Gastroesophageal sphincter (tissue), 4 donors: ENCODE results near the gene C10orf71. TPM values are rescaled to one million over a fixed set of nuclear protein-coding genes. Genes with fewer than 3 reads are reported as not detected.

Source experiments
- ATAC-seq: fragments of 150-250 bp; one replicate; pipeline ENCODE4 v1.9.1; 2016; ENCODE audit warnings: mild to moderate bottlenecking, moderate library complexity
- H3K27ac ChIP-seq, 4 donors: fragments of 200-600 bp; sonication (generic) in 3 of 4; 1 replicate in 3 of 4; 2 replicates in 1 of 4; pipeline ENCODE4 v1.5.1; 2016 to 2019
- H3K27me3 ChIP-seq: fragments of 200-600 bp; sonication (generic); one replicate; pipeline ENCODE4 v1.5.1; 2019
- H3K36me3 ChIP-seq, 2 donors: fragments of 200-600 bp; sonication (generic); one replicate each; pipeline ENCODE4 v1.5.1; 2019; ENCODE audit warnings: control low read depth in 1 of 2
- H3K4me1 ChIP-seq, 3 donors: fragments of 200-600 bp; sonication (generic); 1 replicate in 2 of 3; 2 replicates in 1 of 3; pipeline ENCODE4 v1.5.1; 2016 to 2019; ENCODE audit warnings: control low read depth in 2 of 3
- H3K4me3 ChIP-seq, 2 donors: fragments of 200-600 bp; sonication (generic); one replicate each; pipeline ENCODE4 v1.5.1; 2019; ENCODE audit warnings: mild to moderate bottlenecking in 1 of 2, moderate library complexity in 1 of 2
- H3K9me3 ChIP-seq, 3 donors: fragments of 200-600 bp; sonication (generic); one replicate each; pipeline ENCODE4 v1.5.1; 2017 to 2019; ENCODE audit warnings: control low read depth in 2 of 3
- CTCF ChIP-seq, 4 experiments: fragments of 200-600 bp in 2 of 4; fragments of 450-650 bp in 2 of 4; sonication (generic) in 1 of 4; IDR thresholded peaks; one replicate each; pipeline ENCODE4 v1.5.1; 2017 to 2019; ENCODE audit warnings: antibody characterized with exemption in 4 of 4, mild to moderate bottlenecking in 2 of 4, moderate library complexity in 2 of 4
- EP300 ChIP-seq: sonication (generic); formaldehyde crosslinking; IDR thresholded peaks from one replicate; pipeline ENCODE4 v1.6.1; 2017; ENCODE audit warnings: antibody characterized with exemption, mild to moderate bottlenecking
- POLR2A ChIP-seq, 2 donors: fragments of 450-650 bp; IDR thresholded peaks; one replicate each; pipeline ENCODE4 v1.6.1; 2017; ENCODE audit warnings: antibody characterized with exemption in 2 of 2, mild to moderate bottlenecking in 2 of 2, moderate library complexity in 1 of 2
- POLR2AphosphoS5 ChIP-seq: sonication (generic); formaldehyde crosslinking; IDR thresholded peaks from one replicate; pipeline ENCODE4 v1.6.1; 2017; ENCODE audit warnings: antibody characterized with exemption
- WGBS, 2 donors: methylation state at CpG; one replicate each; pipeline ENCODE4 v1.1.5; 2018; ENCODE audit warnings: low coverage in 1 of 2; 5-methylcytosine and 5-hydroxymethylcytosine counted together
- total RNA-seq, 4 donors: library from RNA; depleted of rRNA; stranded (reverse); fragments of >200 nt; gene quantifications; one replicate each; pipeline ENCODE4 v1.1.0, GENCODE V29; 2016

C10orf71 gene
- total RNA-seq, 4 donors from 2014 or later, result 0.08 to 0.27 TPM; not detected in 2

GRCh38 chr10:49347342-49347741, 48.4 kb downstream of the C10orf71 start:
- H3K4me3 ChIP-seq, result no peak overlapping the region
- H3K36me3 ChIP-seq, result no peaks in the 10 kb centered on the region
- H3K9me3 ChIP-seq, result peaks cover 0 to 26% (median 0%) of the 10 kb centered on the region in 3 donors
- H3K27me3 ChIP-seq, result peaks cover 8% of the 10 kb centered on the region
- 87% methylated on average over 4 of the region's 4 CpGs; no CpG with 5 or more reads in 1 of the 2 donors for WGBS, 2 donors
- TF ChIP-seq CTCF (IDR thresholded peaks at IDR 0.05) (no peak), POLR2A (IDR thresholded peaks at IDR 0.05) (no peak), EP300 (no peak), POLR2AphosphoS5 (no peak)
- H3K27ac ChIP-seq, result no peak overlapping the region
- no peak for ATAC-seq
- no peaks in the 10 kb centered on the region for H3K4me1 ChIP-seq

GRCh38 chr10:49347827-49348226, 48.9 kb downstream of the C10orf71 start:
- H3K4me3 ChIP-seq, result no peak overlapping the region
- 40 to 100% methylated on average over 1 of the region's 3 CpGs for WGBS, 2 donors
- H3K27ac ChIP-seq, result no peak overlapping the region
- TF ChIP-seq POLR2AphosphoS5 (no peak), EP300 (no peak), POLR2A (IDR thresholded peaks at IDR 0.05) (no peak), CTCF (IDR thresholded peaks at IDR 0.05) (no peak)
- H3K9me3 ChIP-seq, result peaks cover 0 to 26% (median 0%) of the 10 kb centered on the region in 3 donors
- ATAC-seq, result no peak
- H3K27me3 ChIP-seq, result peaks cover 8% of the 10 kb centered on the region
- H3K4me1 ChIP-seq, result no peaks in the 10 kb centered on the region
- H3K36me3 ChIP-seq, result no peaks in the 10 kb centered on the region

- no peak for ATAC-seq
- peaks cover 0 to 26% (median 0%) of the 10 kb centered on the region in 3 donors for H3K9me3 ChIP-seq
- H3K27ac ChIP-seq, result no peak overlapping the region
- no peaks in the 10 kb centered on the region for H3K4me1 ChIP-seq
- H3K4me3 ChIP-seq, result no peak overlapping the region
- TF ChIP-seq POLR2AphosphoS5 (no peak), EP300 (no peak), CTCF (IDR thresholded peaks at IDR 0.05) (no peak), POLR2A (IDR thresholded peaks at IDR 0.05) (no peak)
- 58% methylated on average over 2 of the region's 2 CpGs; no CpG with 5 or more reads in 1 of the 2 donors for WGBS, 2 donors
- H3K27me3 ChIP-seq, result peaks cover 8% of the 10 kb centered on the region
- no peaks in the 10 kb centered on the region for H3K36me3 ChIP-seq
These were observed 49.6 kb downstream of the C10orf71 start for GRCh38 chr10:49348593-49348992.

- H3K27me3 ChIP-seq, result peaks cover 8% of the 10 kb centered on the region
- no peak for ATAC-seq
- no peaks in the 10 kb centered on the region for H3K36me3 ChIP-seq
- TF ChIP-seq POLR2A (IDR thresholded peaks at IDR 0.05), result no peak
- no peak for TF ChIP-seq POLR2AphosphoS5
- no peak for TF ChIP-seq CTCF (IDR thresholded peaks at IDR 0.05)
- TF ChIP-seq EP300, result no peak
- WGBS, 2 donors, result 94% methylated on average over 4 of the region's 4 CpGs; no CpG with 5 or more reads in 1 of the 2 donors
- no peaks in the 10 kb centered on the region for H3K4me1 ChIP-seq
- H3K9me3 ChIP-seq, result peaks cover 0 to 26% (median 0%) of the 10 kb centered on the region in 3 donors
- no peak overlapping the region for H3K4me3 ChIP-seq
- no peak overlapping the region for H3K27ac ChIP-seq
These were observed 50.4 kb downstream of the C10orf71 start for GRCh38 chr10:49349390-49349789.

GRCh38 chr10:49350138-49350537, 51.2 kb downstream of the C10orf71 start:
- peaks cover 0 to 26% (median 0%) of the 10 kb centered on the region in 3 donors for H3K9me3 ChIP-seq
- no peak for ATAC-seq
- no peaks in the 10 kb centered on the region for H3K4me1 ChIP-seq
- H3K27ac ChIP-seq, result no peak overlapping the region
- TF ChIP-seq CTCF (IDR thresholded peaks at IDR 0.05) (no peak), POLR2A (IDR thresholded peaks at IDR 0.05) (no peak), EP300 (no peak), POLR2AphosphoS5 (no peak)
- no peaks in the 10 kb centered on the region for H3K36me3 ChIP-seq
- peaks cover 8% of the 10 kb centered on the region for H3K27me3 ChIP-seq
- no peak overlapping the region for H3K4me3 ChIP-seq
